NAMALWA (cell line): ENCODE results near the gene MAP4K4.
A peak's percentile ranks its signal among the peaks of the same experiment; 100 is the strongest.
"Not testable (repeated sequence)": the region's sequence is repeated elsewhere in the genome, so short reads cannot be mapped to it uniquely, and the experiment has no call there.

ENCODE experiments used
- DNase-seq: peaks from one replicate; pipeline ENCODE4 v3.0.0-alpha.2; 2015; ENCODE audit warnings: low spot score

The MAP4K4 gene

GRCh38 chr2:101768556-101769220 is 71.2 kb downstream of the MAP4K4 start:
- no peak for DNase-seq

- DNase-seq, result not testable (repeated sequence)
Measured at GRCh38 chr2:101769726-101770125, 72.2 kb downstream of the MAP4K4 start.

- DNase-seq, result peak; percentile 79
Measured at GRCh38 chr2:101770726-101771125, 73.2 kb downstream of the MAP4K4 start.

GRCh38 chr2:101771227-101771902 is 73.9 kb downstream of the MAP4K4 start:
- DNase-seq, result no peak

GRCh38 chr2:101771910-101772321 is 74.4 kb downstream of the MAP4K4 start:
- no peak for DNase-seq

DNA sequence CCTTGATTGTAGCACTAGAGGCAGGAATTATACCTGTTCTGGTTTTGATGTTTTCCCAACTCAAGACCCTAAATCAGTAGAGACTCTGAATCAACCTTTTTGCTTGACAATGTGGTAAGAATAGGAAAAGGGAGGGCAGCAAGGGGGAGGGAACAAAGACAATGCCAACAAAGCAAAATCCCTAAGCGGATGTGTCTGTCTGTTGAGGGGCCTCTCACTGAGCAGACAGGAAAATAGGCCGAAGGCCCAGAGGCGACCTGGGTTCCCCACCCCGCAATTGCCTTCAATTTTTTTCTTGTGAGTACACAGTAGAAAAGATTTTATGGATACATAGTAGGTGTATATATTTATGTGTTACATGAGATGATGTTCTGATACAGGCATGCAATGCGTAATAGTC is 75.6 kb downstream of the MAP4K4 start:
- DNase-seq, result no peak

GRCh38 chr2:101773961-101774360 is 76.5 kb downstream of the MAP4K4 start:
- DNase-seq, result not testable (repeated sequence)

DNA sequence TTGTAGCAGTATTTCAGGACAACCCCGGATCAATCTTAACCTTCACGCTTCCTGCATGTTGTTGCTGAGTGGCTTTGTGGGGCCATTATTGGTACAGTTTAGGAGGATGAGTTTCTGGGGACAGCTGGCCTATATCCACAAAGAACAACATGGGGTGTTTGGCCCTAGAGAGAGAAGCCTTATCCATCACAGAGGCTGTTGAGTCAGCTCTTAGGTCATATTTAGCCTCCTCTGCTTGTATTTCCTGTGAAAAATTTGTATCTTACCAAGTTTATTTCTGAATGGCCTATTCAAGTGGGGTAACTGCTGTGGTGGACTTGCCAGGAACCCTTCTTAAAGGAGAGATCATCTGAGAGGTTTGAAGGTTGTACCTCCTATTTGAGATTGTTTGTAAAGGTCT is 77.6 kb downstream of the MAP4K4 start:
- no peak for DNase-seq

DNA sequence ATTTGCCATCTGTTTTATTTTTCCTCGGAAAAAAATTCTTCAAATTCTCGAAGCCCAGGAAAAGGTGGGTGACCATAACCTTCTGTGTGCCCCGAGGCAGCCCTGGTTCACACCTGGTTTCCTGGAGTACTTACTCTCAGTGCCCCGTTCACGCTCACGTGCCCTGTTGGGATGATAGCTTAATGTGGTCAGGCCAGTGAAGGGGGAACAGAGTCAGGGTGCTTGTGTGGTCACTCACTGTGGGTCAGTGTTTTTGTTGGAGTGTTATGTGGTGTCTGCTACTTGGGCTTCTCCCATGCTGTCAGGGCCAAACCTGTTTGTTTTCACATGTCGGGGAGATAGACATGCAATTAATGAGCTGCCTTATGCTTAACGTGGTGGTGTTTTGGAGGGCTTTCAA is 78.1 kb downstream of the MAP4K4 start:
- no peak for DNase-seq

- no peak for DNase-seq
Measured at GRCh38 chr2:101776172-101777043, 78.9 kb downstream of the MAP4K4 start.

- DNase-seq, result no peak
Measured at GRCh38 chr2:101777337-101777736, 79.8 kb downstream of the MAP4K4 start.

- DNase-seq, result no peak
Measured at GRCh38 chr2:101778102-101778501, 80.6 kb downstream of the MAP4K4 start.

GRCh38 chr2:101779190-101779589 is 81.7 kb downstream of the MAP4K4 start:
- no peak for DNase-seq

GRCh38 chr2:101779656-101780055 is 82.1 kb downstream of the MAP4K4 start:
- no peak for DNase-seq

- peak; percentile 73 for DNase-seq
Measured at GRCh38 chr2:101781326-101781725, 83.8 kb downstream of the MAP4K4 start.

DNA sequence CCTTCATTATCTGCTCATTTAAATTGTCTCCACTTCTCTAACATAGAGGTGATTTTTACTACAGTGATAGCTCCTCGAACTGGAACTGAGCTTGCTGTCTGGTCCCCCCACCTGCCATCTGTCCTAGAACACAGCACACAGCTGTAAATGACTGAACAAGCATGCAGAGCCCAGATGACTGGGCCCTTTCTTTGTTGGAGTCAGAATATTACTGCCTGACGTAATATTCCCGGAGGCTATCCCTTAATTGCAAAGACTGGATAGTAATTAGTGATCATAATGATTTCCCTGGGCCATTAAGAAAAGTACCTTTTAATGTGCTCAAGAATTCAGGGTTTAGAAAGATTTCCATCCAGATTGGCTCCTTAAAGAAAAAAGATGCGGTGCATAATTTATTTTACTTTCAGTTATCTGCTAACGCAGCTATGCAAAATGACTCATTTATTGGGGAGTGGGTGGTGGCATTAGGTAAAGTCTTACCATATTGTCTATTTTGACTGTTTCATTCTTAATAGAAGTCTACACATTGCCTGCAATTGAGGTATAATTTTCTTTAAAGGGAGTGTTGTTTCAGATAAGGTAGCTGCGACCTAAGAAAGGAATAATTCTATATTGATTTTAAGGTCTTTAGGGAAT is 84.4 kb downstream of the MAP4K4 start:
- no peak for DNase-seq

GRCh38 chr2:101782427-101782792 is 84.9 kb downstream of the MAP4K4 start:
- no peak for DNase-seq

DNA sequence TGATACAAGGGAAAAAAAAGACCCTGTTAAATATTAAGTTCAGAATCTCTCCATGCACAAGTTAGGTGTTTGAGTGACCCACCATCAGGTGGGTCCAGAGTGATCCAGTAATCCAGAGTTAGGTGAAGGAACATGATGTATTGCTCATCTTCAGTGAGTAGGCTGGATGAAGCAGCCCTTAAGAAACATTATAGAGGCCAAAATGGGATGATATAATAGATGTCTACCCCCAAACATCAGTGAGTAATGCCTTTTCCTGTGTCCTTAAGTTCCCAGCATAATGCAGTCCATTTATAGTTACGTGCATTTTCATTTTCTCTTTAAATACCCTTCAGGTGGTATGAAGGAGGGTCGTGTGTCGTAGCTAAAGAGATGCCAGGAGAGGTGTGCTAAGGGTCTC is 89.6 kb downstream of the MAP4K4 start:
- DNase-seq, result no peak

GRCh38 chr2:101788565-101788964 is 91.1 kb downstream of the MAP4K4 start:
- no peak for DNase-seq

DNA sequence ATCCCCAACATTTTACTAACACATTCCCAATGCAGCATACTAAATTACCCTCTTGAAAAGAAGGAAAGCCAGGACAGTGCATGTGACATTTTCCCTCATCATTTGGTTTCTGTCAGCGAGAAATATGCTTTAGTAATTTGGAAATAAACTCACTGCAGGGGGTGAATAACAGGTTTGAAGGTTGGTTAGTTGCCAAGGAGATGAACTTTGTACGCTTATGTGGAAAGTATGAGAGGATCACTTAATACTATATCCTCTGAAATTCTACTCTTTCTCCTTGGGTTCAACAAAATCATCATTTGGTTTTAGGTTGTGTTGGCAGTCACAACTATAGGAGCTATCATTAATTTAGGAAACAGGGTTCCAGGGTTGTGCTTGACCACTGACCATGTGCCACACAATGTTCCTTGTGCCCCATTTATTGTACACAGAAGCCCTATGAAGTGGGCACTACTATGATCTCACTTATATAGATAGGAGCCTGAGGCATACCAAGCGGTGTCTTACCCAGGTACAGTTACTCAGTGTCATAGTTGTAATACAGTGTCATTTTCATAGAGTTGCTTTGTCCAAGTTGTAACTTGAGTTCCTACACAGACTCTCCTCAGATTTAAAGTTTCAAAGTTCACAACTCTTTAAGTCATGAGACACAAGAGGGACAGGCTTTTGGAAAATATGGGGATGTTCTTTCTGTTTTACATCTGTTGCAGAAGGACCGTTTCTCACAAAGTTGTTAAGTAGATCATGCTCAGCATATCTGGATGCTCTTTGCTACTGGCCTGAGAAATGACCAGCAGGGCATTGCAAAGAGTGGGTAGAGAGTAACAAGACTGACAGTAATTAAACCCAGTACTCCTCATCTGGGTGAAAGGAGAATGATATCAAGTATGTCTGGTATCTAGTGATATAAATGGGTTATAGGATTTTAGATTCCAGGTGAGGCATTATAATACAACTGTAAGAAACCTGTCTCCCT is 91.8 kb downstream of the MAP4K4 start:
- DNase-seq, result no peak

DNA sequence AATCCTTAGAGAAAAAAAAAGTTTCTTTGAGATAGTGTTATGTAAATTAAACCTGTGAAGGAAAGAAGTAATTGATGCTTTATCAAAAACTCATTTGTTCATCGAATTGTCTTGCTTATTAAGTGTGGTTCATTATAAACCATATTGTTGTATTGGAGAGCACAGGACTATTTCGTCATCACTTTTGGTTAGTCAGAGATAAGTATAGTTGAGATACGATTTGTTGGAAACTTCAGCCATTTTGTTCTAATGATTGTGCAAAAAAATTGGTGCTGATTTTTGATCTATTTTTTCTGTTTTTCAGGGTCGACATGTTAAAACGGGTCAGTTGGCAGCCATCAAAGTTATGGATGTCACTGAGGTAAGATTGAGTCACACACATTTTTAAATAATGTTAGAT is 92.9 kb downstream of the MAP4K4 start:
- no peak for DNase-seq
